GM23338 (cell line): ENCODE data around the gene MEOX1. TPM values are rescaled to one million over a fixed set of nuclear protein-coding genes. Genes with fewer than 3 reads are reported as not detected.

Source experiments
- ATAC-seq: fragments of 200-7000 bp; cut with Tn5 transposase; 3 replicates; pipeline ENCODE4 v1.9.1; 2020
- DNase-seq: peaks from one replicate; pipeline ENCODE4 v3.0.0-alpha.2; 2015; ENCODE audit warnings: low spot score
- H2AFZ ChIP-seq: fragments of 200-600 bp; sonication (generic); 2 replicates; pipeline ENCODE4 v1.8.0; 2016; ENCODE audit warnings: antibody characterized with exemption, mild to moderate bottlenecking, moderate library complexity
- H3F3A ChIP-seq: fragments of 200-600 bp; sonication (generic); replicated peaks from 2 replicates; pipeline ENCODE4 v1.8.0; 2017; ENCODE audit warnings: antibody characterized with exemption, mixed run types, low read depth
- H3K27ac ChIP-seq: fragments of 200-600 bp; sonication (generic); 2 replicates; pipeline ENCODE4 v1.6.1; 2016; ENCODE audit warnings: low read depth
- H3K27me3 ChIP-seq: fragments of 200-600 bp; sonication (generic); 2 replicates; pipeline ENCODE4 v1.8.0; 2016; ENCODE audit warnings: mild to moderate bottlenecking, mixed run types, moderate library complexity; ENCODE audit not compliant: insufficient read depth
- H3K36me3 ChIP-seq: fragments of 200-600 bp; sonication (generic); 2 replicates; pipeline ENCODE4 v1.8.0; 2016; ENCODE audit warnings: mild to moderate bottlenecking; ENCODE audit not compliant: insufficient read depth
- H3K4me1 ChIP-seq: fragments of 200-600 bp; sonication (generic); 2 replicates; pipeline ENCODE4 v1.8.0; 2016; ENCODE audit warnings: mild to moderate bottlenecking, moderate library complexity; ENCODE audit not compliant: insufficient read depth
- H3K4me2 ChIP-seq: fragments of 200-600 bp; sonication (generic); 2 replicates; pipeline ENCODE4 v1.7.1; 2017; ENCODE audit warnings: mixed run types
- H3K4me3 ChIP-seq: fragments of 200-600 bp; sonication (generic); 2 replicates; pipeline ENCODE4 v1.6.1; 2016; ENCODE audit warnings: mixed run types
- H3K79me2 ChIP-seq: fragments of 200-600 bp; sonication (generic); replicated peaks from 2 replicates; pipeline ENCODE4 v1.8.0; 2017; ENCODE audit warnings: mild to moderate bottlenecking; ENCODE audit not compliant: insufficient read depth
- H3K9me2 ChIP-seq: fragments of 200-600 bp; sonication (generic); 2 replicates; pipeline ENCODE4 v1.8.0; 2017; ENCODE audit not compliant: insufficient read depth
- H4K20me1 ChIP-seq: fragments of 200-600 bp; sonication (generic); replicated peaks from 2 replicates; pipeline ENCODE4 v1.8.0; 2017; ENCODE audit warnings: mild to moderate bottlenecking; ENCODE audit not compliant: insufficient read depth
- H3K27ac Mint-ChIP-seq: 2 replicates; pipeline ENCODE4 v1.8.0; 2020; ENCODE audit warnings: inconsistent platforms, mild to moderate bottlenecking, moderate library complexity, mixed read lengths
- H3K27me3 Mint-ChIP-seq: 3 replicates; pipeline ENCODE4 v1.8.0; 2022; ENCODE audit warnings: low read depth, mild to moderate bottlenecking, moderate library complexity, mixed read lengths, inconsistent platforms; ENCODE audit not compliant: insufficient read depth, poor library complexity
- H3K36me3 Mint-ChIP-seq: 3 replicates; pipeline ENCODE4 v1.8.0; 2021; ENCODE audit warnings: low read depth, mild to moderate bottlenecking, inconsistent platforms, moderate library complexity, mixed read lengths
- H3K4me1 Mint-ChIP-seq: 3 replicates; pipeline ENCODE4 v1.8.0; 2020; ENCODE audit warnings: mild to moderate bottlenecking, inconsistent platforms, mixed read lengths
- H3K4me3 Mint-ChIP-seq: 3 replicates; pipeline ENCODE4 v1.8.0; 2021; ENCODE audit warnings: moderate library complexity, mild to moderate bottlenecking, inconsistent platforms, mixed read lengths
- H3K9me3 Mint-ChIP-seq: 3 replicates; pipeline ENCODE4 v1.8.0; 2020; ENCODE audit warnings: moderate library complexity, mild to moderate bottlenecking, inconsistent platforms, mixed read lengths
- CREB1 ChIP-seq: fragments of 250-450 bp; sonication (Bioruptor Pico); IDR thresholded peaks from 2 replicates; pipeline ENCODE4 v1.5.0; 2020; ENCODE audit warnings: low read depth, mild to moderate bottlenecking, moderate library complexity
- CTCF ChIP-seq, 2 experiments: fragments of 200-600 bp in 1 of 2; sonication (generic) in 1 of 2; conservative IDR thresholded peaks; 2 replicates each; pipeline versions ENCODE4 v1.5.1 to v1.6.1; 2016 to 2017; ENCODE audit warnings: antibody characterized with exemption in 2 of 2, low read depth in 2 of 2, mild to moderate bottlenecking in 2 of 2, moderate library complexity in 1 of 2
- EZH2phosphoT487 ChIP-seq: fragments of 200-600 bp; sonication (generic); IDR thresholded peaks from one replicate; pipeline ENCODE4 v1.8.1; 2018; ENCODE audit warnings: antibody characterized with exemption; ENCODE audit not compliant: unreplicated experiment
- JUNB ChIP-seq: IDR thresholded peaks from one replicate; pipeline ENCODE4 v1.6.1; 2016; ENCODE audit warnings: antibody characterized with exemption; ENCODE audit not compliant: unreplicated experiment
- NANOG ChIP-seq: IDR thresholded peaks from 2 replicates; pipeline ENCODE4 v1.6.1; 2016; ENCODE audit warnings: antibody characterized with exemption, borderline replicate concordance
- POLR2AphosphoS5 ChIP-seq: IDR thresholded peaks from 2 replicates; pipeline ENCODE4 v1.6.1; 2016; ENCODE audit warnings: antibody characterized with exemption, low read depth
- REST ChIP-seq: IDR thresholded peaks from one replicate; pipeline ENCODE4 v1.6.1; 2018; ENCODE audit warnings: antibody characterized with exemption; ENCODE audit not compliant: unreplicated experiment
- STAT1 ChIP-seq: IDR thresholded peaks from one replicate; pipeline ENCODE4 v1.6.1; 2016; ENCODE audit warnings: antibody characterized with exemption; ENCODE audit not compliant: unreplicated experiment
- ZNF331 ChIP-seq: fragments of 250-450 bp; sonication (Bioruptor Pico); IDR thresholded peaks from 2 replicates; pipeline ENCODE4 v1.5.0; 2020; ENCODE audit warnings: low read depth, mild to moderate bottlenecking, moderate library complexity
- ZNF462 ChIP-seq: fragments of 250-450 bp; sonication (Bioruptor Pico); IDR thresholded peaks from 2 replicates; pipeline ENCODE4 v1.5.0; 2020; ENCODE audit warnings: mild to moderate bottlenecking, moderate library complexity
- polyA plus RNA-seq: library from polyadenylated mRNA; unstranded; fragments of >200 nt; fragmentation: Nextera tagmentation; extraction: Ambion mirVana; gene quantifications from 2 replicates; pipeline ENCODE4 v1.2.1, GENCODE V29; 2016
- total RNA-seq: library from RNA; depleted of rRNA; stranded (reverse); fragments of >200 nt; shearing (Covaris generic); gene quantifications from 2 replicates; pipeline ENCODE4 v1.2.3, GENCODE V29; 2014

Gene MEOX1
- total and polyA plus RNA-seq, 2 experiments from 2014 or later, result not detected

- H3K4me3 ChIP-seq, result no peak overlapping the region
- no peaks in the 10 kb centered on the region for H3K27me3 ChIP-seq
- no peak overlapping the region; the same call in 2 of the 3 replicates for H3K4me3 Mint-ChIP-seq
- no peaks in the 10 kb centered on the region for H3K79me2 ChIP-seq
- peak overlapping the region; percentile 57 for H3K4me2 ChIP-seq
- no peaks in the 10 kb centered on the region for H3K36me3 ChIP-seq
- H3K4me1 Mint-ChIP-seq, result peaks cover 21% of the 10 kb centered on the region
- H3K36me3 Mint-ChIP-seq, result no peaks in the 10 kb centered on the region
- H3K27me3 Mint-ChIP-seq, result peaks cover 2% of the 10 kb centered on the region
- peak overlapping the region; percentile 98 for H2AFZ ChIP-seq
- peak; percentile 58 for ATAC-seq
- peaks cover 16% of the 10 kb centered on the region for H3K4me1 ChIP-seq
- DNase-seq, result peak; percentile 55
- H3K27ac ChIP-seq, result no peak overlapping the region
- H3K9me2 ChIP-seq, result no peaks in the 10 kb centered on the region
- no peaks in the 10 kb centered on the region for H3K9me3 Mint-ChIP-seq
- H4K20me1 ChIP-seq, result no peaks in the 10 kb centered on the region
- peak overlapping the region; percentile 90 for H3K27ac Mint-ChIP-seq
- no peak for TF ChIP-seq STAT1
- no peak for TF ChIP-seq ZNF331 (CRISPR knock-in tag)
- TF ChIP-seq NANOG, result no peak
- TF ChIP-seq EZH2phosphoT487, result no peak
- TF ChIP-seq CTCF (conservative IDR thresholded peaks at IDR 0.05; ENCODE audit: low read depth in 2 of 2), result no peak
- TF ChIP-seq POLR2AphosphoS5, result no peak
- H3F3A ChIP-seq, result no peaks in the 10 kb centered on the region
Measured at GRCh38 chr17:43669971-43670644, 8.4 kb upstream of the MEOX1 start.

GRCh38 chr17:43667947-43668348 lies 6.2 kb upstream of the MEOX1 start:
- H3K4me2 ChIP-seq, result no peak overlapping the region
- no peak overlapping the region for H3K4me3 ChIP-seq
- Mint-ChIP-seq H3K36me3 (no peaks in the 10 kb centered on the region), H3K9me3 (no peaks in the 10 kb centered on the region), H3K4me1 (peaks cover 21% of the 10 kb centered on the region), H3K4me3 (no peak overlapping the region), H3K27ac (no peak overlapping the region), H3K27me3 (peaks cover 2% of the 10 kb centered on the region)
- no peaks in the 10 kb centered on the region for H3K36me3 ChIP-seq
- ATAC-seq (no peak), DNase-seq (no peak)
- no peak overlapping the region for H3K27ac ChIP-seq
- no peak overlapping the region for H2AFZ ChIP-seq
- H3K9me2 ChIP-seq, result no peaks in the 10 kb centered on the region
- H3K27me3 ChIP-seq, result no peaks in the 10 kb centered on the region
- no peaks in the 10 kb centered on the region for H4K20me1 ChIP-seq
- H3K79me2 ChIP-seq, result no peaks in the 10 kb centered on the region
- no peaks in the 10 kb centered on the region for H3F3A ChIP-seq
- peaks cover 18% of the 10 kb centered on the region for H3K4me1 ChIP-seq
- no peak for TF ChIP-seq NANOG
- no peak for TF ChIP-seq ZNF331 (CRISPR knock-in tag)
- no peak for TF ChIP-seq ZNF462 (CRISPR knock-in tag)
- no peak for TF ChIP-seq STAT1
- TF ChIP-seq JUNB, result no peak
- TF ChIP-seq CREB1, result no peak
- TF ChIP-seq REST, result no peak
